Lower leg skin (tissue), 4 donors: Measurements from ENCODE around the gene ZDHHC1. TPM values are rescaled to one million over a fixed set of nuclear protein-coding genes. Genes with fewer than 3 reads are reported as not detected.

Source experiments
- DNase-seq, 2 donors: peaks; one replicate each; pipeline ENCODE4 v3.0.0-alpha.2; 2019; ENCODE audit warnings: low spot score in 2 of 2
- H3K4me3 ChIP-seq: fragments of 200-600 bp; sonication (generic); 2 replicates; pipeline ENCODE4 v1.5.1; 2017; ENCODE audit warnings: mild to moderate bottlenecking, low read depth; ENCODE audit not compliant: poor library complexity, severe bottlenecking
- POLR2A ChIP-seq, 2 donors: fragments of 450-650 bp; IDR thresholded peaks; one replicate each; pipeline ENCODE4 v1.6.1; 2016 to 2017; ENCODE audit warnings: antibody characterized with exemption in 2 of 2, mild to moderate bottlenecking in 1 of 2, moderate library complexity in 1 of 2
- WGBS, 2 donors: methylation state at CpG; one replicate each; pipeline ENCODE4 v1.1.5; 2018; 5-methylcytosine and 5-hydroxymethylcytosine counted together
- intact Hi-C: fragments of 100-400 bp; cut with DNase I; formaldehyde crosslinking; loops from one replicate; pipeline ENCODE4 v1.15.0; 2023; ENCODE audit warnings: low total_unique reads
- total RNA-seq, 4 donors: library from RNA; depleted of rRNA; stranded (reverse); fragments of >200 nt; gene quantifications; one replicate each; pipeline ENCODE4 v1.1.0, GENCODE V29; 2016
- TF ChIP-seq, protein P1 (sequence below), 3 donors: fragments of 450-650 bp; IDR thresholded peaks; one replicate each; pipeline ENCODE4 v1.5.1; 2016; ENCODE audit warnings: antibody characterized with exemption in 3 of 3, mild to moderate bottlenecking in 3 of 3, moderate library complexity in 2 of 3

Gene ZDHHC1
- total RNA-seq, 4 donors from 2014 or later = 15.1 to 24.7 (median 21.4) TPM

DNA sequence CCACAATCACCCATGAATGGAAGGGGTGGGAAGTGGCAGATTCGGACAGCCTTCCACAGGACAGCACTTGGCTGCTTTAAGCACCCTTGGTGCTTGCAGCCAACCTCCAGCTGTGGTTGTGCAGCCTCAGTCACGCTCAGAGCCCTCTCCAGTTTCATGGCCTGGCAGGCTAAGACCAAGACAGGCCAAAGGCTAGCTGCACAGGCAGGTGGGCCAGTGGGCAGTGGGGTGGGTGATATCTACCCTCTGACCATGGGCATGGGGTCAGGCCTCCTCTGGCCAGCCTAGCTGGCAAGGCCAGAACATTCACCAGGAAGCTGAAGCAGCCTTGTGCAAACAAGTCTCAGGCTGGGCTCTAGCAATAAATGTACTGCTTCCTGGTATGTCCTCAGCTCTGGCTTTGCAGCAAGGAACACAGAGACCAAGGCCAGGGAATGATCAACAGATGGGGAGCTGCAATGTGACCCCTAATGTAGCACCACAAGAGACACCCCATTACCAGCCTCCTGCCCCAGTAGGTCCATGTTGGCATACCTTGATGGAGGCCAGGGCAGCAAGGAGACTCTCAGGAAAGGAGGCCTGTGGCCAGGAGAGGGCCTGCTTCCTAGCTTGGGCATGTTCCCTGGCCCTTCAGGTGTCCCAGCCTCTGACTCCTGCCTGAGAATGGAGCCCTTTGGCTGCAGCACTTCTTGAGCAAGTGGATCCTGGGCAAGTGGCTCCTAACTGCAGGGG lies 35.6 kb upstream of the ZDHHC1 start:
- no peak for DNase-seq
- TF ChIP-seq, protein P1, sequence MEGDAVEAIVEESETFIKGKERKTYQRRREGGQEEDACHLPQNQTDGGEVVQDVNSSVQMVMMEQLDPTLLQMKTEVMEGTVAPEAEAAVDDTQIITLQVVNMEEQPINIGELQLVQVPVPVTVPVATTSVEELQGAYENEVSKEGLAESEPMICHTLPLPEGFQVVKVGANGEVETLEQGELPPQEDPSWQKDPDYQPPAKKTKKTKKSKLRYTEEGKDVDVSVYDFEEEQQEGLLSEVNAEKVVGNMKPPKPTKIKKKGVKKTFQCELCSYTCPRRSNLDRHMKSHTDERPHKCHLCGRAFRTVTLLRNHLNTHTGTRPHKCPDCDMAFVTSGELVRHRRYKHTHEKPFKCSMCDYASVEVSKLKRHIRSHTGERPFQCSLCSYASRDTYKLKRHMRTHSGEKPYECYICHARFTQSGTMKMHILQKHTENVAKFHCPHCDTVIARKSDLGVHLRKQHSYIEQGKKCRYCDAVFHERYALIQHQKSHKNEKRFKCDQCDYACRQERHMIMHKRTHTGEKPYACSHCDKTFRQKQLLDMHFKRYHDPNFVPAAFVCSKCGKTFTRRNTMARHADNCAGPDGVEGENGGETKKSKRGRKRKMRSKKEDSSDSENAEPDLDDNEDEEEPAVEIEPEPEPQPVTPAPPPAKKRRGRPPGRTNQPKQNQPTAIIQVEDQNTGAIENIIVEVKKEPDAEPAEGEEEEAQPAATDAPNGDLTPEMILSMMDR (IDR thresholded peaks at IDR 0.05) = no peak
- no peak for TF ChIP-seq POLR2A (IDR thresholded peaks at IDR 0.05)
- WGBS, 2 donors = 55 to 68% methylated on average over 2 of the region's 2 CpGs
- intact Hi-C loops = no loop called here
- H3K4me3 ChIP-seq = no peak overlapping the region

DNA sequence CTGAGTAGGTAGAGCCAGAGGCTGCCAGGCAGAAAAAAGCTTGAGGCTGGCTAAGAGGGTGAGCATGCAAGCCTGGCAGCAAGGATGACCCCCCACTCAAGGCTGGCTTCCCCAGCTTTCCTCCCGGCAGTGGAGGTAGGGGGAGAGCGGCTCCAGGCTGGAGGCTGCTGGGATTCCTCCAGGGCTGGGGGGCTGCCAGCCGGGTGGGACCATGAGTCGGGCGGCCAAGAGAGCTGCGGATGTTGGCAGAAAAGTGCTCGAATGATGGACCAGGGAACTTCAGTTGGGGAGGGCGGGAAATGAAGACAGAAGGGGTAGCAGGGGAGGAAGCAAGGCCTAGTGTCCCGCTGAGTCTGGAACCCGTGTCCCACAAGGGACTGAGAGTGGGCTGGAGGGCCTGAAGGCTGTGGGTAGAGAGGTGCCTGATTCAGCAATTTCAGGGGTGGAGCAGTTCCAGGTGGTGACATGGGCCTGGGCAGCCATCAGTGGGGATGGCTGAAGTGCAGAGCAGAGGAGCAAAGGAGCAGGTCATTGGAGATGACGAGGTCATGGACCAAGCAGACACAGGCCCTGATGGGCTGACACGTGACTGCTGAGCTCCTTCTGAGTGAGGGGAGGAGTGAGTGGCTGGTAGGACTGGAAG lies 34.9 kb upstream of the ZDHHC1 start:
- no peak overlapping the region for H3K4me3 ChIP-seq
- DNase-seq = no peak
- WGBS, 2 donors = 80 to 82% methylated on average over 12 of the region's 12 CpGs
- intact Hi-C loops = no loop called here
- TF ChIP-seq POLR2A (IDR thresholded peaks at IDR 0.05) = no peak
- TF ChIP-seq, protein P1 (IDR thresholded peaks at IDR 0.05) = no peak

DNA sequence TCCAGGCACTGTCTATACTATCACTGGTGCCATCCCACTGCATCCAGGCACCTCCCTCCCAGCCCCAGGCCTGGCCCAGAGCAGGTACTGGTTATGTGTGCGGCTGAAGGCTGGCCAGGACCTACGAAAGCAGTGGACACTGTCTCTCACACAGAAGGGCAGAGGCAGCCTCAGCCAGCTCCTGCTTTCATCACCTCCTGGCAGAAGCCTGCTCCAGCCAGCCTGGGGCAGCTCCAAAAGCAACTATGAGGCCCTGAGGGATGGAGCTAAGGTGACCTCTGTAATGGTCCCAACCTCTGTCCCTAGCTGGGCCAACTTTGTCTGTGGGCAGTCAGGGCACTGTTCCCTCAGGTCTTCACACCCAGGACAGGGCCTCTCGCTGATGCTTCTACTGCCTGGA lies 33.5 kb upstream of the ZDHHC1 start:
- whole genome bisulfite sequencing, 2 donors = 73 to 93% methylated on average over 3 of the region's 3 CpGs

DNA sequence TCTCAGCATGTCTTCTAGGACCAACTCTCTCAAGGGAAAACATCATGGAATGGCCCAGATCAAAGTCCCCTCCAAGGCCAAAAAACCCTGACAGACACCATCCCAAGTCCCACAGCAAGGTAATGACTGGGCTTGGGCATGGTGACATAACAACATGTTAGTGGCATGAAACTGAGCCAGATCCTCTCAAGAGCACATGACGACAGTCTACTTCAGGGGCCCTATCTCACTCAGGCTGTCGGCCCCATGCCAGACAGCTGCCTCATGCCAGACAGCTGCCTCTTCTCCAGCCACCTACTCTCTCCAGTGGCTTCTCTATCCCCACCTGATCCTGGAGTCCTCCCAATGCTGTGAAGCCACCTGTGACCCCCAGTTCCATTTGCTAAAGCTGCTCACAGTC lies 33.1 kb upstream of the ZDHHC1 start:
- no peak for DNase-seq
- TF ChIP-seq POLR2A (IDR thresholded peaks at IDR 0.05) = no peak
- TF ChIP-seq, protein P1 (IDR thresholded peaks at IDR 0.05) = no peak
- intact Hi-C loops = no loop called here
- WGBS, 2 donors = 50 to 61% methylated on average over 2 of the region's 2 CpGs
- H3K4me3 ChIP-seq = no peak overlapping the region

More for the DNA sequence above, 33.5 kb upstream of the ZDHHC1 start:
- DNase-seq = no peak
- no peak overlapping the region for H3K4me3 ChIP-seq
- intact Hi-C loops = no loop called here
- TF ChIP-seq, protein P1 (IDR thresholded peaks at IDR 0.05) = no peak
- TF ChIP-seq POLR2A (IDR thresholded peaks at IDR 0.05) = no peak

DNA sequence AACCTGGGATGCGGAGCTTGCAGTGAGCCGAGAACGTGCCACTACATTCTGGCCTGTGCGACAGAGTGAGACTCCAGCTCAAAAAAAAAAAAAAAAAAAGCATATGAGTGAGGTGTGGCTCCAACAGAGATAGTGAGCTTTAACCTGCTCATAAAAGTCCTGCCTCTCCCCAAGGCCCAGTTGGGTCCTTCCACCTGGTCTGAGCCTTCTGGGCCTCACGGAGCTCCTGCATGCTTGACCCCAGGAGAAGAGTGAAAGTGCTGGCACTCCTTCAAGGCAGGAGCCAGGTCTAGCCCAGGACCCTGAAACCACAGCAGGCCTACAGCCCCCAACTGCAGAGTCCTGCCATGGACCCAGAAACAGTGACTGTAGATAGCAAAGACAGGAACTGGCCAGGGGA lies 32.3 kb upstream of the ZDHHC1 start:
- DNase-seq = no peak
- H3K4me3 ChIP-seq = no peak overlapping the region
- TF ChIP-seq, protein P1 (IDR thresholded peaks at IDR 0.05) = no peak
- no peak for TF ChIP-seq POLR2A (IDR thresholded peaks at IDR 0.05)
- intact Hi-C loops = no loop called here
- 95 to 98% methylated on average over 5 of the region's 5 CpGs for WGBS, 2 donors
